ENCODE measurements around the gene HEG1.

- TF ChIP-seq, protein P1, sequence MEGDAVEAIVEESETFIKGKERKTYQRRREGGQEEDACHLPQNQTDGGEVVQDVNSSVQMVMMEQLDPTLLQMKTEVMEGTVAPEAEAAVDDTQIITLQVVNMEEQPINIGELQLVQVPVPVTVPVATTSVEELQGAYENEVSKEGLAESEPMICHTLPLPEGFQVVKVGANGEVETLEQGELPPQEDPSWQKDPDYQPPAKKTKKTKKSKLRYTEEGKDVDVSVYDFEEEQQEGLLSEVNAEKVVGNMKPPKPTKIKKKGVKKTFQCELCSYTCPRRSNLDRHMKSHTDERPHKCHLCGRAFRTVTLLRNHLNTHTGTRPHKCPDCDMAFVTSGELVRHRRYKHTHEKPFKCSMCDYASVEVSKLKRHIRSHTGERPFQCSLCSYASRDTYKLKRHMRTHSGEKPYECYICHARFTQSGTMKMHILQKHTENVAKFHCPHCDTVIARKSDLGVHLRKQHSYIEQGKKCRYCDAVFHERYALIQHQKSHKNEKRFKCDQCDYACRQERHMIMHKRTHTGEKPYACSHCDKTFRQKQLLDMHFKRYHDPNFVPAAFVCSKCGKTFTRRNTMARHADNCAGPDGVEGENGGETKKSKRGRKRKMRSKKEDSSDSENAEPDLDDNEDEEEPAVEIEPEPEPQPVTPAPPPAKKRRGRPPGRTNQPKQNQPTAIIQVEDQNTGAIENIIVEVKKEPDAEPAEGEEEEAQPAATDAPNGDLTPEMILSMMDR (conservative IDR thresholded peaks at IDR 0.05; ENCODE audit: low read depth, low read length), result no peak
- TF ChIP-seq EZH2 (IDR thresholded peaks at IDR 0.05; ENCODE audit: borderline replicate concordance, low read depth, low read length, poor library complexity, severe bottlenecking), result no peak
Observed at GRCh38 chr3:125003859-125004595, 51.8 kb downstream of the HEG1 start.

Measured in A673 (cell line).